HG03175 (cell line): ENCODE data around the gene SKOR1.

Experiments used
- ATAC-seq: cut with Tn5 transposase; IDR thresholded peaks from one replicate; pipeline ENCODE4 v1.9.1; 2021; ENCODE audit warnings: mild to moderate bottlenecking, moderate library complexity; ENCODE audit not compliant: unreplicated experiment

SKOR1 gene

GRCh38 chr15:67815036-67815592 lies 10.2 kb upstream of the SKOR1 start:
- no peak for ATAC-seq

- no peak for ATAC-seq
These were observed 8.6 kb upstream of the SKOR1 start for GRCh38 chr15:67816668-67817067.

GRCh38 chr15:67818464-67818863 lies 6.8 kb upstream of the SKOR1 start:
- ATAC-seq, result no peak

- ATAC-seq, result no peak
These were observed 5.7 kb upstream of the SKOR1 start for GRCh38 chr15:67819636-67820035.

GRCh38 chr15:67820122-67820991 lies 5.0 kb upstream of the SKOR1 start:
- ATAC-seq, result no peak

GRCh38 chr15:67820992-67821783 lies 4.1 kb upstream of the SKOR1 start:
- ATAC-seq, result no peak

- no peak for ATAC-seq
These were observed 3.4 kb upstream of the SKOR1 start for GRCh38 chr15:67821784-67822440.

GRCh38 chr15:67822537-67823313 lies 2.6 kb upstream of the SKOR1 start:
- ATAC-seq, result no peak

- no peak for ATAC-seq
These were observed 1.8 kb upstream of the SKOR1 start for GRCh38 chr15:67823314-67824196.

GRCh38 chr15:67824197-67824968 lies 926 bp upstream of the SKOR1 start:
- no peak for ATAC-seq

- no peak for ATAC-seq
These were observed 790 bp downstream of the SKOR1 start for GRCh38 chr15:67825881-67826716.

GRCh38 chr15:67826717-67827561 lies 1.6 kb downstream of the SKOR1 start:
- ATAC-seq, result no peak

- ATAC-seq, result no peak
These were observed 2.4 kb downstream of the SKOR1 start for GRCh38 chr15:67827562-67828277.

GRCh38 chr15:67828278-67828968 lies 3.1 kb downstream of the SKOR1 start:
- no peak for ATAC-seq

GRCh38 chr15:67828969-67829646 lies 3.8 kb downstream of the SKOR1 start:
- no peak for ATAC-seq
